GM10266 (cell line): ENCODE data around the gene CTIF.

Experiments
- DNase-seq: peaks from one replicate; pipeline ENCODE4 v3.0.0; 2012; ENCODE audit errors: extremely low spot score
- TF ChIP-seq, protein P1 (sequence below): IDR thresholded peaks from 2 replicates; pipeline ENCODE4 v1.5.1; 2012; ENCODE audit warnings: mild to moderate bottlenecking, low read depth; ENCODE audit not compliant: control insufficient read depth, insufficient read depth; ENCODE audit errors: missing control alignments

Gene CTIF

DNA sequence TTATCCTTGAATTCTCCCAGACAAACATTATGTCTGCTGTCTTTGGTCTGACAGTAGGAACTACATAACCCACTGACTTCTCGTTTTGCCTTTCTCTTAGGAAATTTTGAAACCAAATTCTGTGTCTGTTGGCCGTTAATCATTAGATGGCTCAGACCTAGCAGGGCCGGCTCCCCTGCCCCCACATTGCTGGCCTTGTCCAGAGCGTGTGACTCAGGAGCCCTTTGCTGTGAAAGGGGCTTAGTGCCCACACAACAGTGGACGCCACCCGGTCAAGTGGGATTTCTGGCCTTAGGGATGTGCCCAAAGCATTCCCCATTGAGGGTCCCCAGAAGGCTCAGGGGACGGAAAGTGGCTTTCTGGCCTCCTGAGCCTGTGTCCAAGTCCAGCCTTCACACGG is 137.5 kb downstream of the CTIF start:
- DNase-seq: no peak
- TF ChIP-seq, protein P1, sequence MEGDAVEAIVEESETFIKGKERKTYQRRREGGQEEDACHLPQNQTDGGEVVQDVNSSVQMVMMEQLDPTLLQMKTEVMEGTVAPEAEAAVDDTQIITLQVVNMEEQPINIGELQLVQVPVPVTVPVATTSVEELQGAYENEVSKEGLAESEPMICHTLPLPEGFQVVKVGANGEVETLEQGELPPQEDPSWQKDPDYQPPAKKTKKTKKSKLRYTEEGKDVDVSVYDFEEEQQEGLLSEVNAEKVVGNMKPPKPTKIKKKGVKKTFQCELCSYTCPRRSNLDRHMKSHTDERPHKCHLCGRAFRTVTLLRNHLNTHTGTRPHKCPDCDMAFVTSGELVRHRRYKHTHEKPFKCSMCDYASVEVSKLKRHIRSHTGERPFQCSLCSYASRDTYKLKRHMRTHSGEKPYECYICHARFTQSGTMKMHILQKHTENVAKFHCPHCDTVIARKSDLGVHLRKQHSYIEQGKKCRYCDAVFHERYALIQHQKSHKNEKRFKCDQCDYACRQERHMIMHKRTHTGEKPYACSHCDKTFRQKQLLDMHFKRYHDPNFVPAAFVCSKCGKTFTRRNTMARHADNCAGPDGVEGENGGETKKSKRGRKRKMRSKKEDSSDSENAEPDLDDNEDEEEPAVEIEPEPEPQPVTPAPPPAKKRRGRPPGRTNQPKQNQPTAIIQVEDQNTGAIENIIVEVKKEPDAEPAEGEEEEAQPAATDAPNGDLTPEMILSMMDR: peak; percentile 12

- TF ChIP-seq, protein P1: peak; percentile 86
- DNase-seq: peak; percentile 76
Measured at GRCh38 chr18:48676756-48677368, 138.0 kb downstream of the CTIF start.

GRCh38 chr18:48678237-48679115 is 139.6 kb downstream of the CTIF start:
- TF ChIP-seq, protein P1: no peak
- DNase-seq: no peak

DNA sequence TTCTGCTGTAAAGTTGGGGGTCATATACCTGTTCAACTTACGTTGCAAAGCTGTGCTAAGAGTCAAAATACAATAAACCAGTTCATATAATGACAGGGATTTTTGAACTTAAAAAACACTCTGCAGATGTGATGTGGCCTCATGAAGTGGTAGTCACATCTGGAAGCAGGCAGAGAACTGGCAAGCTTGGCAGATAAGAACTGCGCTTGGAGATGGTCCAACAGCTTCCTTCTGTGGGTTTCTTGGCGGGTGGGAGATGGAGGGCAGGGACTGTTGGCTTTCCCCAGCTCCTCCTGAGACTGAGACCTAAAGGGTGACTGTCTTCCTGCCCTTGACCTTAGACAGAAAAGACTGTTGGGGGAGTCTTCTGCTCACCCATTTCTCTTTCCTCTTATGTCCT is 140.4 kb downstream of the CTIF start:
- no peak for DNase-seq
- TF ChIP-seq, protein P1: no peak

- TF ChIP-seq, protein P1: no peak
- no peak for DNase-seq
Measured at GRCh38 chr18:48680339-48681250, 141.8 kb downstream of the CTIF start.

- TF ChIP-seq, protein P1: no peak
- no peak for DNase-seq
Measured at GRCh38 chr18:48682768-48683167, 143.9 kb downstream of the CTIF start.

DNA sequence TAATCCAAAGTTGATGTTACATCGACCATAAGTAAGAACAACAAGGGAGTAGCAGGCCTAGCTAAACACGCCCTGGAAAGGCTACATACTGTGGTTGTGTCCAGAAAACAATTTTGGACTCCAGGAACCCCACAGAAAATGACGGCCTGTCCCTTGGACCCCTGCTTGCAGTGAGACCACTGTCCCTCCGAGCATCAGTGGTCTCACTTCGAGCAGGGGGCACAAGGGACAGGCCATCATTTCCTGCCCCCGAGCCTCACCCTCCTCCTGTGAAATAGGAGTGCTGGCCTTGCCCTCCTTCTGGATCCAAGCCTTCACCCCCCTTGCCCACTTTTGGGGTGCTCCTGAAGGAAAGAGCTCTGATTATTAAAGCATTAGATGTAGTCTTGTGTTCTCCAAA is 144.4 kb downstream of the CTIF start:
- no peak for DNase-seq
- TF ChIP-seq, protein P1: no peak
